Measurements from ENCODE around the gene HES5. TPM values are rescaled to one million over a fixed set of nuclear protein-coding genes. Genes with fewer than 3 reads are reported as not detected.

Gene HES5
- total and polyA plus RNA-seq, 10 of the 15 experiments (the other 5 are each of a cell fraction or from before 2014, with no cell fraction given): 0.12 to 0.15 TPM; not detected in 8

DNA sequence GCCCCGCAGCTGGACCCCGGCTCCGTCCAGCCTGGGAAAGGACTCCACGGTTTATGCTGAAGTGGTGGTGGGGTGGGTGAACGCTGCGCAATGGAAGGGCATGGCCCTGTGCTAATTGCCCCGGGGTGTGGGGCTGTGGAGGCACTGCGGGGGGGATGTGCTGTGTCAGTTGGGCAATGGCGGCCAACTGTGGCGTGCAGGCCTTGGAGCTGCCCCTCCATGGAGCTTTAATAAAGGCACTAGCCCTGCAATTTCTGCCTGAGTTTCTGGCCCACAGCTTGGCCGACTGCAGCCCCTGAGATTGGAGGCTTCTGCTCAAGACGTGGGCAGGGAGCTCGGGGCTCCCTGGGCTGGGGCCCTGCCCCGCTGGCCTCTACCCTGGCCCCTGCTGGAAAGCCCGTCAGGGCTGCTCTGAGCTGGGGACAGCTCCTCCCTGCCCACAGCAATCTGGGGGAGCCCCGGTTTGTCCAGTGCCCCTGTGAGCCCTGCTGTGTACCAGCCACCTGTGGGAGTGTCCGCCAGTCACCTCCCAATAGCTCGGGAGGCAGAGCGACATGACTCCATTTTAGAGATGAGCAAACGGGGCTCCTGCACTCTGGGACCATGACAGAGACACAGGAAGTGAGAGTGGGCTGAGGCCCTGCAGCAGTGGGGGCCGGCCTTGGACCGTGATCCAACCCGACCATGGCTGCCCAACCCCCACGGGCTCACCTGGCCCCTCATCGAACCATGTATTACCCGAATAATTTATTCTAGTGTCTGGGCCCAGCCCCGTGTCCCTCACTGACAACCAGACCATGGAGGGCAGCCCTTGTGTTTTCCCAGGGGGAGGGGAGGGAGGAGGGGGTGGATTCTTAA lies 17.4 kb upstream of the HES5 start (continued):
- TF ChIP-seq ZBTB4 (CRISPR knock-in tag; IDR thresholded peaks at IDR 0.05) (no peak), KAT2A (conservative IDR thresholded peaks at IDR 0.05; ENCODE audit: control insufficient read depth, low read depth, low read length) (no peak), BRCA1 (IDR thresholded peaks at IDR 0.05; ENCODE audit: low read depth, low read length) (no peak), POLR2AphosphoS5 (IDR thresholded peaks at IDR 0.05; ENCODE audit: low read length) (0 out of 2 replicates have a peak, but pooled peaks have one; percentile 40), CHD4 (IDR thresholded peaks at IDR 0.05) (no peak), FOXM1 (IDR thresholded peaks at IDR 0.05; ENCODE audit: low read depth, low read length) (no peak), IKZF2 (IDR thresholded peaks at IDR 0.05) (no peak), KLF5 (IDR thresholded peaks at IDR 0.05; ENCODE audit: partially characterized antibody) (no peak), PKNOX1 (IDR thresholded peaks at IDR 0.05) (peak; percentile 7; the same call in 1 of the 2 replicates), HDGF (IDR thresholded peaks at IDR 0.05) (0 out of 2 replicates have a peak, but pooled peaks have one; percentile 22), SP1 (IDR thresholded peaks at IDR 0.05; ENCODE audit: low read depth, low read length) (no peak), RCOR1 (conservative IDR thresholded peaks at IDR 0.05; ENCODE audit: low read depth, low read length) (no peak), ZZZ3 (IDR thresholded peaks at IDR 0.05; ENCODE audit: control insufficient read depth, insufficient read length, low read depth) (no peak), PAX5 (IDR thresholded peaks at IDR 0.05; ENCODE audit: borderline replicate concordance, low read depth, low read length) (peak; percentile 33; the same call in 1 of the 2 replicates), BACH1 (IDR thresholded peaks at IDR 0.05; ENCODE audit: borderline replicate concordance) (peak; percentile 61; the same call in 1 of the 2 replicates)
- TF ChIP-seq, protein P1, sequence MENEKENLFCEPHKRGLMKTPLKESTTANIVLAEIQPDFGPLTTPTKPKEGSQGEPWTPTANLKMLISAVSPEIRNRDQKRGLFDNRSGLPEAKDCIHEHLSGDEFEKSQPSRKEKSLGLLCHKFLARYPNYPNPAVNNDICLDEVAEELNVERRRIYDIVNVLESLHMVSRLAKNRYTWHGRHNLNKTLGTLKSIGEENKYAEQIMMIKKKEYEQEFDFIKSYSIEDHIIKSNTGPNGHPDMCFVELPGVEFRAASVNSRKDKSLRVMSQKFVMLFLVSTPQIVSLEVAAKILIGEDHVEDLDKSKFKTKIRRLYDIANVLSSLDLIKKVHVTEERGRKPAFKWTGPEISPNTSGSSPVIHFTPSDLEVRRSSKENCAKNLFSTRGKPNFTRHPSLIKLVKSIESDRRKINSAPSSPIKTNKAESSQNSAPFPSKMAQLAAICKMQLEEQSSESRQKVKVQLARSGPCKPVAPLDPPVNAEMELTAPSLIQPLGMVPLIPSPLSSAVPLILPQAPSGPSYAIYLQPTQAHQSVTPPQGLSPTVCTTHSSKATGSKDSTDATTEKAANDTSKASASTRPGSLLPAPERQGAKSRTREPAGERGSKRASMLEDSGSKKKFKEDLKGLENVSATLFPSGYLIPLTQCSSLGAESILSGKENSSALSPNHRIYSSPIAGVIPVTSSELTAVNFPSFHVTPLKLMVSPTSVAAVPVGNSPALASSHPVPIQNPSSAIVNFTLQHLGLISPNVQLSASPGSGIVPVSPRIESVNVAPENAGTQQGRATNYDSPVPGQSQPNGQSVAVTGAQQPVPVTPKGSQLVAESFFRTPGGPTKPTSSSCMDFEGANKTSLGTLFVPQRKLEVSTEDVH (IDR thresholded peaks at IDR 0.05; ENCODE audit: low read depth, partially characterized antibody): no peak
- TF ChIP-seq, protein P2, sequence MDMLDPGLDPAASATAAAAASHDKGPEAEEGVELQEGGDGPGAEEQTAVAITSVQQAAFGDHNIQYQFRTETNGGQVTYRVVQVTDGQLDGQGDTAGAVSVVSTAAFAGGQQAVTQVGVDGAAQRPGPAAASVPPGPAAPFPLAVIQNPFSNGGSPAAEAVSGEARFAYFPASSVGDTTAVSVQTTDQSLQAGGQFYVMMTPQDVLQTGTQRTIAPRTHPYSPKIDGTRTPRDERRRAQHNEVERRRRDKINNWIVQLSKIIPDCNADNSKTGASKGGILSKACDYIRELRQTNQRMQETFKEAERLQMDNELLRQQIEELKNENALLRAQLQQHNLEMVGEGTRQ (IDR thresholded peaks at IDR 0.05; ENCODE audit: borderline replicate concordance, low read depth, low read length): no peak
- TF ChIP-seq, protein P3, sequence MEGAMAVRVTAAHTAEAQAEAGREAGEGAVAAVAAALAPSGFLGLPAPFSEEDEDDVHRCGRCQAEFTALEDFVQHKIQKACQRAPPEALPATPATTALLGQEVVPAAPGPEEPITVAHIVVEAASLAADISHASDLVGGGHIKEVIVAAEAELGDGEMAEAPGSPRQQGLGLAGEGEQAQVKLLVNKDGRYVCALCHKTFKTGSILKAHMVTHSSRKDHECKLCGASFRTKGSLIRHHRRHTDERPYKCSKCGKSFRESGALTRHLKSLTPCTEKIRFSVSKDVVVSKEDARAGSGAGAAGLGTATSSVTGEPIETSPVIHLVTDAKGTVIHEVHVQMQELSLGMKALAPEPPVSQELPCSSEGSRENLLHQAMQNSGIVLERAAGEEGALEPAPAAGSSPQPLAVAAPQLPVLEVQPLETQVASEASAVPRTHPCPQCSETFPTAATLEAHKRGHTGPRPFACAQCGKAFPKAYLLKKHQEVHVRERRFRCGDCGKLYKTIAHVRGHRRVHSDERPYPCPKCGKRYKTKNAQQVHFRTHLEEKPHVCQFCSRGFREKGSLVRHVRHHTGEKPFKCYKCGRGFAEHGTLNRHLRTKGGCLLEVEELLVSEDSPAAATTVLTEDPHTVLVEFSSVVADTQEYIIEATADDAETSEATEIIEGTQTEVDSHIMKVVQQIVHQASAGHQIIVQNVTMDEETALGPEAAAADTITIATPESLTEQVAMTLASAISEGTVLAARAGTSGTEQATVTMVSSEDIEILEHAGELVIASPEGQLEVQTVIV (IDR thresholded peaks at IDR 0.05; ENCODE audit: borderline replicate concordance, partially characterized antibody): no peak
